Stomach (tissue), 9 donors: ENCODE results near the gene NXPH3. TPM values are rescaled to one million over a fixed set of nuclear protein-coding genes. Genes with fewer than 3 reads are reported as not detected.

Experiments used
- DNase-seq, 2 donors: peaks; one replicate each; pipeline versions ENCODE4 v3.0.0 to v3.0.0-alpha.2; 2013 to 2019
- H3K27ac ChIP-seq, 5 donors: fragments of 200-600 bp in 4 of 5; sonication (generic) in 4 of 5; one replicate each; pipeline ENCODE4 v1.5.1; 2013 to 2019; ENCODE audit warnings: mild to moderate bottlenecking in 1 of 5, moderate library complexity in 1 of 5
- H3K27me3 ChIP-seq, 3 donors: fragments of 200-600 bp; sonication (generic); one replicate each; pipeline ENCODE4 v1.5.1; 2017 to 2019; ENCODE audit warnings: mixed run types in 1 of 3
- H3K36me3 ChIP-seq, 4 donors: fragments of 200-600 bp; sonication (generic); 1 replicate in 3 of 4; 2 replicates in 1 of 4; pipeline ENCODE4 v1.5.1; 2016 to 2019
- H3K4me1 ChIP-seq, 4 donors: fragments of 200-600 bp; sonication (generic); one replicate each; pipeline ENCODE4 v1.5.1; 2016 to 2019
- H3K4me3 ChIP-seq, 4 donors: fragments of 200-600 bp; sonication (generic) in 3 of 4; one replicate each; pipeline ENCODE4 v1.5.1; 2016 to 2019; ENCODE audit warnings: mild to moderate bottlenecking in 1 of 4
- H3K9me3 ChIP-seq, 4 donors: fragments of 200-600 bp; sonication (generic); one replicate each; pipeline ENCODE4 v1.5.1; 2016 to 2019
- EP300 ChIP-seq: sonication (generic); formaldehyde crosslinking; IDR thresholded peaks from one replicate; pipeline ENCODE4 v1.6.1; 2017; ENCODE audit warnings: antibody characterized with exemption
- POLR2A ChIP-seq, 4 donors: fragments of 450-650 bp; IDR thresholded peaks; one replicate each; pipeline ENCODE4 v1.6.1; 2016; ENCODE audit warnings: antibody characterized with exemption in 4 of 4, control low read depth in 2 of 4, mild to moderate bottlenecking in 1 of 4, moderate library complexity in 1 of 4
- POLR2AphosphoS5 ChIP-seq, 3 donors: sonication (generic); formaldehyde crosslinking; IDR thresholded peaks; one replicate each; pipeline ENCODE4 v1.6.1; 2016; ENCODE audit warnings: antibody characterized with exemption in 3 of 3
- whole genome bisulfite sequencing, 5 donors: extraction: QIAGEN DNeasy Blood & Tissue Kit in 3 of 5; methylation state at CpG; one replicate each; pipeline versions ENCODE4 v1.1.5 to v1.1.7; 2013 to 2018; 5-methylcytosine and 5-hydroxymethylcytosine counted together
- intact Hi-C: fragments of 100-400 bp; cut with DNase I; formaldehyde crosslinking; loops from one replicate; pipeline ENCODE4 v1.15.1; 2023; ENCODE audit warnings: low total_unique reads
- polyA plus RNA-seq, 3 donors: library from polyadenylated mRNA; stranded (reverse); fragments of 200-250 nt; gene quantifications; one replicate each; pipeline ENCODE4 v1.2.3, GENCODE V29; 2013
- total RNA-seq, 5 donors: library from RNA; depleted of rRNA; stranded (reverse); fragments of >200 nt; gene quantifications; one replicate each; pipeline versions ENCODE4 v1.1.0 to v1.2.3, GENCODE V29; 2014 to 2016
- TF ChIP-seq, protein P1 (sequence below), 7 experiments: fragments of 450-650 bp in 4 of 7; fragments of 200-600 bp in 3 of 7; sonication (generic) in 3 of 7; IDR thresholded peaks; one replicate each; pipeline ENCODE4 v1.5.1; 2016 to 2019; ENCODE audit warnings: antibody characterized with exemption in 7 of 7, control low read depth in 2 of 7, mild to moderate bottlenecking in 1 of 7
- donor health status: healthy with polysubstance abuse.
- donor health status: Bipolar disorder and iron deficiency.
- donor health status: healthy.

NXPH3 gene
- total and polyA plus RNA-seq, 8 donors = 0.50 to 10.7 (median 1.1) TPM; not detected in 2

DNA sequence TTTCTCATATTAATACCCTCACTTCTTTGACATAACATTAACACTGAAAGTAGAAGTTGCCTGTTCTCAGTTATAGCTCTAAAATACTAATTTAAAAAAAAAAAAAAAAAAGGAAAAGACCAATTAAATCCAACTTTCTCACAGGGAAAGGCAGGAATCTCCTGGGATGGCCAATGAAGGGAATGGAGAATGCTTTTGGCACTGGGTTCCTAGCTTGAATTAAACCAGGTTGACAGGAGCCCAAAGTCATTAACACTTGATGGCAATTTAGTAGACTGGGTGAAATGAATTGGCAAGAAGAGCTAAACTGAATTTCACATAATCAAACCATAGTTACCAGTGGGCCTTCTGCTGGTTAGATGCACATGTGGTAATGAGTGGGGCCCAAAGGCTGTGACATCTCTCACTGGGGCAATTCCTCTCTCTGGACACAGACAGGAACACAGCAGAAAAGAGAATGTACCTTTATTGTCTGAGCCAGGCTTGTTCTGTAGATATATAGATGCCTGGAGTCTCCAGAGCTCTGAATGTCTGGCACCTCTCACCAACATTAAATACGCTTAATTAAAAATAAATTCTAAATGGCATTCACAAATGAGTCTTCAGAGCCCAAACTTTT lies 37.6 kb downstream of the NXPH3 start:
- no peak for DNase-seq
- intact Hi-C loops = no loop called here
- Histone ChIP-seq H3K27ac (peak overlapping the region in 1 of 5 donors; percentile 7), H3K9me3 (no peaks in the 10 kb centered on the region), H3K4me1 (peaks cover 18 to 63% (median 38%) of the 10 kb centered on the region in 4 donors), H3K36me3 (peaks cover 31 to 75% (median 66%) of the 10 kb centered on the region in 4 donors), H3K4me3 (no peak overlapping the region), H3K27me3 (no peaks in the 10 kb centered on the region)
- no peak for TF ChIP-seq POLR2AphosphoS5 (IDR thresholded peaks at IDR 0.05)
- TF ChIP-seq, protein P1, sequence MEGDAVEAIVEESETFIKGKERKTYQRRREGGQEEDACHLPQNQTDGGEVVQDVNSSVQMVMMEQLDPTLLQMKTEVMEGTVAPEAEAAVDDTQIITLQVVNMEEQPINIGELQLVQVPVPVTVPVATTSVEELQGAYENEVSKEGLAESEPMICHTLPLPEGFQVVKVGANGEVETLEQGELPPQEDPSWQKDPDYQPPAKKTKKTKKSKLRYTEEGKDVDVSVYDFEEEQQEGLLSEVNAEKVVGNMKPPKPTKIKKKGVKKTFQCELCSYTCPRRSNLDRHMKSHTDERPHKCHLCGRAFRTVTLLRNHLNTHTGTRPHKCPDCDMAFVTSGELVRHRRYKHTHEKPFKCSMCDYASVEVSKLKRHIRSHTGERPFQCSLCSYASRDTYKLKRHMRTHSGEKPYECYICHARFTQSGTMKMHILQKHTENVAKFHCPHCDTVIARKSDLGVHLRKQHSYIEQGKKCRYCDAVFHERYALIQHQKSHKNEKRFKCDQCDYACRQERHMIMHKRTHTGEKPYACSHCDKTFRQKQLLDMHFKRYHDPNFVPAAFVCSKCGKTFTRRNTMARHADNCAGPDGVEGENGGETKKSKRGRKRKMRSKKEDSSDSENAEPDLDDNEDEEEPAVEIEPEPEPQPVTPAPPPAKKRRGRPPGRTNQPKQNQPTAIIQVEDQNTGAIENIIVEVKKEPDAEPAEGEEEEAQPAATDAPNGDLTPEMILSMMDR (IDR thresholded peaks at IDR 0.05) = no peak
- no peak for TF ChIP-seq POLR2A (IDR thresholded peaks at IDR 0.05)
- no peak for TF ChIP-seq EP300
- 85 to 97% (median 96%) methylated on average over 1 of the region's 1 CpG for WGBS, 5 donors

DNA sequence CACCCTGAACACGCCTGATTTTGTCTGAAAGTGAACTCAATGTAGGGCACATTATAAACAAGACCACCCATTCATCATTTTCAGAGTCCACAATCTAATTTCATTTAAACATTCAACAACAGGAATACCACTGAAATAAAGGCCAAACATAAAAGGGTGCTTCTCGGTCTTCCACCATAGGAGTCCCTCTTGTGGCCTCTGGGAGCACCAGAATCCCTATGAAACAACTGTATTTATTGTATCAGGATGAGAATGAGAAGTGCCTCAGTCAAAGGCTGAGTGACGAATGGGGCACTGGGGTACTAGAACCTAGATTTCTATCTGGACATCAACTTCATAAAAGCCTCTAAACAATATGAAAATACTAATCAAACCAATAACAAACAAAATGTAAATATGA lies 40.4 kb downstream of the NXPH3 start:
- H3K4me3 ChIP-seq = no peak overlapping the region
- peak overlapping the region in 4 of 5 donors; percentile 18 to 77 (median 60) for H3K27ac ChIP-seq
- H3K27me3 ChIP-seq = no peaks in the 10 kb centered on the region
- peaks cover 18 to 63% (median 42%) of the 10 kb centered on the region in 4 donors for H3K4me1 ChIP-seq
- no peak for DNase-seq
- 67 to 78% (median 69%) methylated on average over 3 of the region's 3 CpGs for WGBS, 5 donors
- H3K9me3 ChIP-seq = no peaks in the 10 kb centered on the region
- TF ChIP-seq EP300 = no peak
- TF ChIP-seq, protein P1 (IDR thresholded peaks at IDR 0.05) = peak in 1 of 7 experiments; percentile 6
- intact Hi-C loops = no loop called here
- peaks cover 36 to 75% (median 66%) of the 10 kb centered on the region in 4 donors for H3K36me3 ChIP-seq

DNA sequence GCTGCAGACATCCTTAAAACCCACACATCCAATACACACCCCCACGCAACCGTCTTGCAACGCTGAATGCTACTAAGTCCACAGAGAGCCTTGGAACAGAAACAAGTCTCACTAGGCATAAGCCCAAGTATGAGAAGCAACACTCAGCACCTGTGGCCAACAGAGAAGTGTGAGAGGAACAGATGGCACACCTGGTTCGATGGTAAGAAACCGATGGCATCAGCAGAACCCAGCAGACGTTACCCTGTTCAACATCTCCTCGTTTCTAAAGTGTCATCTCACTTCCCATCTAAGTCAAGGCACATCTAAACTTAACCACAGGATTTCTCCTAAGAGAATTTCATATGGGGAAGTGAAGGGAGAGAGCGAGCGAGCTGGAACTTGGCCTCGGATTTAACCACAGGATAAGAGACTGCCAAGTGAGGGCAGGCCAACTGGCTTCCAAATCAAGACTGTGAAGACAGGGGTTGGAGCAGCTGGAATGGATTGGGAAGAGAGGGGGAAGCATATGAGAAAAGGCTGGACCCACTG lies 41.0 kb downstream of the NXPH3 start:
- no peaks in the 10 kb centered on the region for H3K27me3 ChIP-seq
- no peaks in the 10 kb centered on the region for H3K9me3 ChIP-seq
- peak overlapping the region; percentile 45 to 77 (median 56) for H3K27ac ChIP-seq
- TF ChIP-seq, protein P1 (IDR thresholded peaks at IDR 0.05) = no peak
- peak in 1 of 3 donors; percentile 11 for TF ChIP-seq POLR2AphosphoS5 (IDR thresholded peaks at IDR 0.05)
- peak; percentile 48 to 52 for DNase-seq
- H3K4me1 ChIP-seq = peaks cover 18 to 63% (median 39%) of the 10 kb centered on the region in 4 donors
- 21 to 46% (median 35%) methylated on average over 10 of the region's 10 CpGs for WGBS, 5 donors
- no peak overlapping the region for H3K4me3 ChIP-seq
- peaks cover 40 to 78% (median 70%) of the 10 kb centered on the region in 4 donors for H3K36me3 ChIP-seq
- intact Hi-C loops = no loop called here

DNA sequence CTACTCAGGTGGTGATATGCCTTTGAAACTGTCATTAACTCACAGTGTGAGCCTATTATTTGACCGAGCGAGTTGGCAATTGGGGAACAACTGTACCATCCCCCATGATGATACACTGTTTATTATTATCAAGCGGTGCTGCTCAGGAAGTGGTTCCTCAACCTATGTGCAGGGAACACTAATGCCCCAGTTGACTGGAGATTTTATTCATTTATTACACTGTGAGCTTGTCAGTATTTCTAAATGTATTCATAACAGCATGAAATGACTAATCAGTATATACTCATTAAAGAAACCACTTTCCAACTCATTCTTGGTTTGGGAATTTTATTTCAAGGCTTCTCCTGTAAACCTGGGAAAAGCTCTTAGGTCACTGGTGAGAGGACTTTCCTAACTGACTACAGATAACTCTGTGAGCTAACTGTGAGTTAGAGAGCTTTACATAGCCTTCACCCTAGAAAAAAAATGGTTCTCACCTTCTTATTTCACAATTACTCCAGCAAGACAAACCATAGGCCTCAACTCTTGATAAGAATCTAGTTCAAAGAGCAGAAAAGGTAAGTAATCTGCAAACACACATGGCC lies 42.4 kb downstream of the NXPH3 start:
- WGBS, 5 donors = 63 to 87% (median 78%) methylated on average over 3 of the region's 3 CpGs
- no peaks in the 10 kb centered on the region for H3K9me3 ChIP-seq
- no peaks in the 10 kb centered on the region for H3K27me3 ChIP-seq
- intact Hi-C loops = no loop called here
- H3K36me3 ChIP-seq = peaks cover 47 to 91% (median 82%) of the 10 kb centered on the region in 4 donors
- no peak overlapping the region for H3K4me3 ChIP-seq
- H3K4me1 ChIP-seq = peaks cover 18 to 54% (median 32%) of the 10 kb centered on the region in 4 donors
- peak in 1 of 2 donors; percentile 21 for DNase-seq
- TF ChIP-seq POLR2A (IDR thresholded peaks at IDR 0.05) = no peak
- TF ChIP-seq, protein P1 (IDR thresholded peaks at IDR 0.05) = no peak
- H3K27ac ChIP-seq = peak overlapping the region in 4 of 5 donors; percentile 7 to 77 (median 60)
